H1 (cell line): ENCODE results near the gene SPATA21. TPM values are rescaled to one million over a fixed set of nuclear protein-coding genes. Genes with fewer than 3 reads are reported as not detected.

Source experiments
- CHD7 ChIP-seq: fragments of 300-600 bp; sonication (generic); IDR thresholded peaks from 2 replicates; pipeline ENCODE4 v1.7.1; 2012; ENCODE audit warnings: low read length, moderate library complexity, mild to moderate bottlenecking, inconsistent platforms; ENCODE audit not compliant: insufficient replicate concordance
- JUND ChIP-seq: IDR thresholded peaks from 2 replicates; pipeline ENCODE4 v1.6.1; 2011; ENCODE audit warnings: mild to moderate bottlenecking, improper control_type of control experiment, low read length
- KDM5A ChIP-seq: fragments of 200-600 bp; IDR thresholded peaks from 2 replicates; pipeline ENCODE4 v1.7.1; 2012; ENCODE audit warnings: mild to moderate bottlenecking, low read length, inconsistent platforms, mixed read lengths
- SAP30 ChIP-seq: fragments of 300-600 bp; sonication (generic); IDR thresholded peaks from 2 replicates; pipeline ENCODE4 v1.7.1; 2012; ENCODE audit warnings: low read length, moderate library complexity, mild to moderate bottlenecking, inconsistent platforms; ENCODE audit not compliant: insufficient read depth, insufficient replicate concordance
- polyA plus RNA-seq, 7 experiments: library from polyadenylated mRNA; depleted of rRNA in 3 of 7; stranded (reverse) in 5 of 7; unstranded in 2 of 7; fragments of >200 nt in 5 of 7; fragments of 200-250 nt in 2 of 7; gene quantifications; 1 replicate in 5 of 7; 2 replicates in 1 of 7; 4 replicates in 1 of 7; pipeline versions ENCODE4 v1.2.1 to v1.2.3, GENCODE V29; 2011 to 2013; ENCODE audit warnings: missing spikeins in 2 of 7, mixed read lengths in 2 of 7
- total RNA-seq: library from RNA; stranded (reverse); fragmentation: NEBNext Ultra II Directional; extraction: Animal tissue kit (Norgen Biotek cat#: 25700); gene quantifications from 2 replicates; pipeline ENCODE4 v1.2.1, GENCODE V29; 2021

SPATA21 gene
- total and polyA plus RNA-seq, 2 of the 8 experiments (the other 6 are each of a cell fraction or from before 2014, with no cell fraction given), result not detected

DNA sequence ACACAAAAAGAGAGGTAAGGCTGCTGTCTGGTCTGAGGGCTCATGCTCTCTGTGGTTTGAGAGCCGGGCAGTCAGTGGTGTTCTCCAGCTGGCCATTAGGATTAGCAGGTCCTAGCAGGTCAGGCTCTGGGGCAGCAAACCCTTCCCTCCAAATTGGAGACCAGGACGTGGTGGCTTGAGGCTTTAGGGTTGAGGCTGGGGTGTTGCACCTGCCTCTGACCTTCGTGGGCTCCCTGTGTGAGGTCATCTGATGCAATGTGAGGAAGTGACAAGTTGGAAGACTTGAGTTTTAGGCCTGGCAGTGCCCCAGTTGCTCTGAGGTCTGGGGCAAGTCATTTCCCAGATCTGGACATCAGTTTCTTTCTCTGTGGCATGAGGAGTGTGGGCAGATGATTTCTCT, 45.8 kb downstream of the SPATA21 start (continued):
- TF ChIP-seq CHD7, result no peak
- no peak for TF ChIP-seq SAP30
- TF ChIP-seq JUND, result no peak
- TF ChIP-seq KDM5A, result no peak
